IMR-90 (cell line): ENCODE measurements around the gene FBXO31. TPM values are rescaled to one million over a fixed set of nuclear protein-coding genes. Genes with fewer than 3 reads are reported as not detected.

Source experiments
- ATAC-seq: fragments of 200-7000 bp; cut with Tn5 transposase; 2 replicates; pipeline ENCODE4 v1.9.1; 2020; ENCODE audit warnings: low read depth, mild to moderate bottlenecking, moderate library complexity
- BruUV-seq: library from RNA; stranded (reverse); fragments of 400-500 nt; replicated peaks from 2 replicates; lab custom pipeline; 2021; lab: Mats Ljungman, UMichigan
- CTCF ChIA-PET: fragments of 300-600 bp; formaldehyde crosslinking; extraction: SDS; loops from one replicate; lab custom pipeline; 2021; ENCODE audit warnings: antibody characterized with exemption; lab: Yijun Ruan, JAX
- POLR2A ChIA-PET: fragments of 300-600 bp; sonication (Branson Sonifier 250); formaldehyde crosslinking; loops from one replicate; lab custom pipeline; 2022; ENCODE audit warnings: antibody characterized with exemption; ENCODE audit not compliant: unreplicated experiment; lab: Charles Lee
- DNase-seq: peaks from one replicate; pipeline ENCODE4 v3.0.0; 2013
- H2AFZ ChIP-seq: replicated peaks from 2 replicates; pipeline ENCODE3; 2013; ENCODE audit warnings: low read length, mild to moderate bottlenecking; ENCODE audit not compliant: poor library complexity
- H2AK5ac ChIP-seq: 2 replicates; pipeline ENCODE4 v1.6.1; 2013; ENCODE audit warnings: low read depth, low read length, inconsistent platforms
- H2AK9ac ChIP-seq: replicated peaks from 2 replicates; pipeline ENCODE3; 2013; ENCODE audit warnings: mild to moderate bottlenecking, low read depth, low read length, moderate library complexity; ENCODE audit not compliant: poor library complexity
- H2BK120ac ChIP-seq: 2 replicates; pipeline ENCODE4 v1.6.1; 2013; ENCODE audit warnings: low read depth, low read length, inconsistent platforms
- H2BK15ac ChIP-seq: 3 replicates; pipeline ENCODE4 v1.6.1; 2013; ENCODE audit warnings: low read depth, low read length, inconsistent platforms
- H2BK20ac ChIP-seq: 2 replicates; pipeline ENCODE4 v1.6.1; 2013; ENCODE audit warnings: low read depth, mild to moderate bottlenecking, inconsistent platforms, low read length, moderate library complexity
- H2BK5ac ChIP-seq: 2 replicates; pipeline ENCODE4 v1.6.1; 2013; ENCODE audit warnings: mild to moderate bottlenecking, low read depth, low read length, inconsistent platforms; ENCODE audit not compliant: poor library complexity, severe bottlenecking
- H3K14ac ChIP-seq: replicated peaks from 2 replicates; pipeline ENCODE4 v1.6.1; 2013; ENCODE audit warnings: low read depth, low read length, inconsistent platforms
- H3K18ac ChIP-seq: 2 replicates; pipeline ENCODE4 v1.6.1; 2013; ENCODE audit warnings: low read depth, low read length, control low read depth
- H3K23ac ChIP-seq: 2 replicates; pipeline ENCODE4 v1.6.1; 2013; ENCODE audit warnings: low read depth, low read length, inconsistent platforms
- H3K27ac ChIP-seq: 2 replicates; pipeline ENCODE4 v1.5.1; 2013; ENCODE audit warnings: mild to moderate bottlenecking, control low read depth, low read length; ENCODE audit not compliant: insufficient read depth
- H3K27me3 ChIP-seq: 2 replicates; pipeline ENCODE4 v1.6.1; 2013; ENCODE audit warnings: low read length; ENCODE audit not compliant: control insufficient read depth, insufficient read depth
- H3K36me3 ChIP-seq: 2 replicates; pipeline ENCODE4 v1.6.1; 2013; ENCODE audit warnings: low read length, mixed read lengths; ENCODE audit not compliant: control insufficient read depth, insufficient read depth
- H3K4ac ChIP-seq: 2 replicates; pipeline ENCODE4 v1.6.1; 2013; ENCODE audit warnings: low read depth, low read length, inconsistent platforms
- H3K4me1 ChIP-seq: 2 replicates; pipeline ENCODE4 v1.6.1; 2013; ENCODE audit warnings: low read length, mixed read lengths; ENCODE audit not compliant: control insufficient read depth, insufficient read depth
- H3K4me2 ChIP-seq: 2 replicates; pipeline ENCODE4 v1.6.1; 2013; ENCODE audit warnings: low read depth, mild to moderate bottlenecking, control low read depth, low read length, moderate library complexity
- H3K4me3 ChIP-seq: 2 replicates; pipeline ENCODE4 v1.5.1; 2013; ENCODE audit warnings: low read depth, mild to moderate bottlenecking, control low read depth, low read length, moderate library complexity; ENCODE audit not compliant: insufficient read depth
- H3K56ac ChIP-seq: 2 replicates; pipeline ENCODE4 v1.6.1; 2013; ENCODE audit warnings: low read length, inconsistent platforms; ENCODE audit not compliant: insufficient read depth; ENCODE audit errors: extremely low read depth
- H3K79me1 ChIP-seq, 2 experiments: 2 replicates each; pipeline ENCODE4 v1.6.1; 2013; ENCODE audit warnings: low read length in 2 of 2, inconsistent platforms in 1 of 2, low read depth in 1 of 2
- H3K9ac ChIP-seq: 2 replicates; pipeline ENCODE4 v1.6.1; 2013; ENCODE audit warnings: low read depth, low read length, control low read depth
- H3K9me1 ChIP-seq: 2 replicates; pipeline ENCODE4 v1.6.1; 2013; ENCODE audit warnings: low read length, inconsistent platforms; ENCODE audit not compliant: insufficient read depth
- H3K9me3 ChIP-seq: 2 replicates; pipeline ENCODE4 v1.6.1; 2013; ENCODE audit warnings: low read length; ENCODE audit not compliant: control insufficient read depth, insufficient read depth
- H4K20me1 ChIP-seq: 2 replicates; pipeline ENCODE4 v1.6.1; 2013; ENCODE audit warnings: low read length, inconsistent platforms; ENCODE audit not compliant: insufficient read depth
- H4K5ac ChIP-seq: 2 replicates; pipeline ENCODE4 v1.6.1; 2013; ENCODE audit warnings: mild to moderate bottlenecking, low read depth, low read length, control low read depth
- H4K8ac ChIP-seq, 2 experiments: 2 replicates each; pipeline ENCODE4 v1.6.1; 2013; ENCODE audit warnings: low read depth in 2 of 2, low read length in 2 of 2, control low read depth in 1 of 2, inconsistent platforms in 1 of 2
- H4K91ac ChIP-seq: 2 replicates; pipeline ENCODE4 v1.6.1; 2013; ENCODE audit warnings: low read depth, low read length, inconsistent platforms; ENCODE audit not compliant: insufficient read depth
- BHLHE40 ChIP-seq: fragments of 150-350 bp; IDR thresholded peaks from 2 replicates; pipeline ENCODE4 v1.6.1; 2016; ENCODE audit warnings: mild to moderate bottlenecking, low read depth, low read length
- CEBPB ChIP-seq: IDR thresholded peaks from 2 replicates; pipeline ENCODE4 v1.6.1; 2012; ENCODE audit warnings: low read depth, low read length, improper control_type of control experiment
- MAFK ChIP-seq: IDR thresholded peaks from 2 replicates; pipeline ENCODE4 v1.6.1; 2012; ENCODE audit warnings: low read depth, low read length, improper control_type of control experiment
- NFE2L2 ChIP-seq: fragments of 150-350 bp; IDR thresholded peaks from 2 replicates; pipeline ENCODE4 v1.6.1; 2016; ENCODE audit warnings: low read depth, mild to moderate bottlenecking, low read length
- RFX5 ChIP-seq: IDR thresholded peaks from 2 replicates; pipeline ENCODE4 v1.8.0; 2012; ENCODE audit warnings: low read depth, mild to moderate bottlenecking, low read length, moderate library complexity
- USF2 ChIP-seq: fragments of 150-350 bp; IDR thresholded peaks from 2 replicates; pipeline ENCODE4 v1.6.1; 2017; ENCODE audit warnings: mild to moderate bottlenecking, antibody characterized with exemption, low read length, low read depth
- WGBS, 2 experiments: methylation state at CpG; one replicate each; pipeline versions ENCODE4 v1.1.5 to v1.1.7; 2013; ENCODE audit warnings: missing lambda C conversion rate in 2 of 2; ENCODE audit not compliant: insufficient read length in 1 of 2; ENCODE audit errors: extremely low coverage in 2 of 2; 5-methylcytosine and 5-hydroxymethylcytosine counted together
- dilution Hi-C: fragments of 300-500 bp; cut with HindIII; formaldehyde crosslinking; loops from one replicate; pipeline ENCODE4 v1.14.3; 2018; ENCODE audit warnings: low sequenced_read_pairs; ENCODE audit not compliant: unreplicated experiment
- in situ Hi-C: fragments of 300-500 bp; cut with MboI; formaldehyde crosslinking; loops from 3 replicates; pipeline ENCODE4 v1.14.3; 2019; ENCODE audit warnings: low sequenced_read_pairs, inconsistent platforms, mixed read lengths
- intact Hi-C: fragments of 100-400 bp; cut with micrococcal nuclease; formaldehyde crosslinking; loops from 2 replicates; pipeline ENCODE4 v1.10.0; 2022
- polyA plus RNA-seq, 3 experiments: library from polyadenylated mRNA; depleted of rRNA; stranded (reverse); fragments of >200 nt; gene quantifications; 2 replicates each; pipeline ENCODE4 v1.2.3, GENCODE V29; 2012; ENCODE audit warnings: low replicate concordance in 1 of 3
- total RNA-seq: library from RNA; depleted of rRNA; stranded (reverse); fragments of >200 nt; gene quantifications from 2 replicates; pipeline ENCODE4 v1.2.3, GENCODE V29; 2012

FBXO31 gene
- total and polyA plus RNA-seq, 2 of the 4 experiments (the other 2 are of a cell fraction): 10.4 to 16.9 TPM

- no peak overlapping the region for H2BK20ac ChIP-seq
- H4K91ac ChIP-seq: no peak overlapping the region
- H3K36me3 ChIP-seq: no peaks in the 10 kb centered on the region
- no peak overlapping the region for H3K23ac ChIP-seq
- no peak overlapping the region for H2AK5ac ChIP-seq
- no peak overlapping the region for H2BK15ac ChIP-seq
- dilution Hi-C loops (no loop called here), intact Hi-C loops (no loop called here), in situ Hi-C loops (loop anchor here (10.0 kb wide), 1 partner anchor 313 kb away; no protein-coding TSS in a partner anchor)
- no peak overlapping the region for H3K4me3 ChIP-seq
- no peak overlapping the region for H3K56ac ChIP-seq
- CTCF ChIA-PET: no interaction called here
- no peak overlapping the region for H2AFZ ChIP-seq
- H3K27me3 ChIP-seq: no peaks in the 10 kb centered on the region
- H3K4me1 ChIP-seq: peaks cover 11% of the 10 kb centered on the region
- no peak overlapping the region for H2BK120ac ChIP-seq
- H3K79me1 ChIP-seq: peaks cover 11 to 36% of the 10 kb centered on the region in 2 experiments; a peak in 3 of 4 replicates
- no peak for ATAC-seq
- H2BK5ac ChIP-seq: no peak overlapping the region
- no peak for DNase-seq
- no peaks in the 10 kb centered on the region for H3K9me3 ChIP-seq
- no peak for TF ChIP-seq MAFK
- no peak for TF ChIP-seq CEBPB
- no peak for TF ChIP-seq RFX5
- no peak for TF ChIP-seq USF2
- TF ChIP-seq NFE2L2: no peak
- no peak for TF ChIP-seq BHLHE40
- H2AK9ac ChIP-seq: no peak overlapping the region
- H4K20me1 ChIP-seq: peaks cover 12% of the 10 kb centered on the region
- BruUV-seq: no TSS peak
- 87 to 100% methylated on average over 2 to 3 of the region's 20 CpGs for WGBS, 2 experiments
- peaks cover 13% of the 10 kb centered on the region for H3K9me1 ChIP-seq
- H4K8ac ChIP-seq: no peak overlapping the region
- H3K27ac ChIP-seq: no peak overlapping the region
- POLR2A ChIA-PET: no interaction called here
- no peak overlapping the region for H3K4me2 ChIP-seq
- no peak overlapping the region for H3K4ac ChIP-seq
- H4K5ac ChIP-seq: no peak overlapping the region
- H3K18ac ChIP-seq: no peak overlapping the region
- H3K14ac ChIP-seq: no peak overlapping the region
- H3K9ac ChIP-seq: no peak overlapping the region
Measured at GRCh38 chr16:87321336-87322107, 62.1 kb downstream of the FBXO31 start.
